ENCODE results near the gene WNK4.
"Not testable (repeated sequence)": the region's sequence is repeated elsewhere in the genome, so short reads cannot be mapped to it uniquely, and the experiment has no call there.

WNK4 gene

GRCh38 chr17:42767512-42767911 is 12.9 kb upstream of the WNK4 start:
- DNase-seq (ENCODE audit: low read depth), result no peak
- TF ChIP-seq, protein P1, sequence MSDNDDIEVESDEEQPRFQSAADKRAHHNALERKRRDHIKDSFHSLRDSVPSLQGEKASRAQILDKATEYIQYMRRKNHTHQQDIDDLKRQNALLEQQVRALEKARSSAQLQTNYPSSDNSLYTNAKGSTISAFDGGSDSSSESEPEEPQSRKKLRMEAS (IDR thresholded peaks at IDR 0.05; ENCODE audit: low read depth, low read length), result no peak
- TF ChIP-seq MYC (IDR thresholded peaks at IDR 0.05; ENCODE audit: low read depth, low read length) (no peak), POLR2A (IDR thresholded peaks at IDR 0.05; ENCODE audit: extremely low read depth, insufficient read length) (no peak)
- TF ChIP-seq, protein P2, sequence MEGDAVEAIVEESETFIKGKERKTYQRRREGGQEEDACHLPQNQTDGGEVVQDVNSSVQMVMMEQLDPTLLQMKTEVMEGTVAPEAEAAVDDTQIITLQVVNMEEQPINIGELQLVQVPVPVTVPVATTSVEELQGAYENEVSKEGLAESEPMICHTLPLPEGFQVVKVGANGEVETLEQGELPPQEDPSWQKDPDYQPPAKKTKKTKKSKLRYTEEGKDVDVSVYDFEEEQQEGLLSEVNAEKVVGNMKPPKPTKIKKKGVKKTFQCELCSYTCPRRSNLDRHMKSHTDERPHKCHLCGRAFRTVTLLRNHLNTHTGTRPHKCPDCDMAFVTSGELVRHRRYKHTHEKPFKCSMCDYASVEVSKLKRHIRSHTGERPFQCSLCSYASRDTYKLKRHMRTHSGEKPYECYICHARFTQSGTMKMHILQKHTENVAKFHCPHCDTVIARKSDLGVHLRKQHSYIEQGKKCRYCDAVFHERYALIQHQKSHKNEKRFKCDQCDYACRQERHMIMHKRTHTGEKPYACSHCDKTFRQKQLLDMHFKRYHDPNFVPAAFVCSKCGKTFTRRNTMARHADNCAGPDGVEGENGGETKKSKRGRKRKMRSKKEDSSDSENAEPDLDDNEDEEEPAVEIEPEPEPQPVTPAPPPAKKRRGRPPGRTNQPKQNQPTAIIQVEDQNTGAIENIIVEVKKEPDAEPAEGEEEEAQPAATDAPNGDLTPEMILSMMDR (IDR thresholded peaks at IDR 0.05; ENCODE audit: low read depth, low read length), result no peak
- no peak overlapping the region for H3K4me3 ChIP-seq (ENCODE audit: low read depth, low read length)

DNA sequence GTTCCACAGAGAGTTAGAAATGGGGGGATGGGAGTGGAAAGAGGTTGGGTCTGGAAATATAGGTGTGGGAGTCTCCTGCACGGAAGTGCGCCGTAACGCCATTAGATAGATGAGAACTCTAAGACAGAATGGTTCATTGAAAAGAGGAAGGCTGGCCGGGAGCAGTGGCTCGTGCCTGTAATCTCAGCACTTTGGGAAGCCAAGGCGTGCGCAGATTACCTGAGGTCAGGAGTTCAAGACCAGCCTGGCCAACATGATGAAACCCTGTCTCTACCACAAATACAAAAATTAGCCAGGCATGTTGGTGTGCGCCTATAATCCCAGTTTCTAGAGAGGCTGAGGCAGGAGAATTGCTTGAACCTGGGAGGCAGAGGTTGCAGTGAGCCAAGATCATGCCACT is 12.4 kb upstream of the WNK4 start:
- DNase-seq (ENCODE audit: low read depth); H3K4me3 ChIP-seq (ENCODE audit: low read depth, low read length): not testable (repeated sequence)

- H3K4me3 ChIP-seq (ENCODE audit: low read depth, low read length); DNase-seq (ENCODE audit: low read depth): not testable (repeated sequence)
These were observed 10.4 kb upstream of the WNK4 start for GRCh38 chr17:42769964-42770363.

DNA sequence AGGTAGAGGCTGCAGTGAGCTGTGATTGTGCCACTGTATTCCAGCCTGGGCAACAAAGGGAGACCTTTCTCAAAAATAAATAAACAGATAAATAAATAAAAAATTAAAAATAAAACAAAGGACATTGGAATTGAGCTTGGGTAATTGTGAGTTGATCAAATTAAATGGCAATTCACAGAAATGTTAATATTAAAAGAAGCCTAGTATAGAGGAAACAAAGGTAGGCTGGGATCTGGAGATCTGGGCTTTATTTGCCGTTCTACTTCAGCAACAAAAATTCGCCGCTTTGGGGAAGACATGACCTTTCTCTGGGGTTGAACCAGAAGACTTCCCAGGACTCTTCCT is 7.5 kb upstream of the WNK4 start:
- no peak for DNase-seq (ENCODE audit: low read depth)
- peak overlapping the region; percentile 92 for H3K4me3 ChIP-seq (ENCODE audit: low read depth, low read length)
- TF ChIP-seq POLR2A (IDR thresholded peaks at IDR 0.05; ENCODE audit: extremely low read depth, insufficient read length) (no peak), MYC (IDR thresholded peaks at IDR 0.05; ENCODE audit: low read depth, low read length) (no peak)
- TF ChIP-seq, protein P2 (IDR thresholded peaks at IDR 0.05; ENCODE audit: low read depth, low read length), result no peak
- TF ChIP-seq, protein P1 (IDR thresholded peaks at IDR 0.05; ENCODE audit: low read depth, low read length), result no peak

DNA sequence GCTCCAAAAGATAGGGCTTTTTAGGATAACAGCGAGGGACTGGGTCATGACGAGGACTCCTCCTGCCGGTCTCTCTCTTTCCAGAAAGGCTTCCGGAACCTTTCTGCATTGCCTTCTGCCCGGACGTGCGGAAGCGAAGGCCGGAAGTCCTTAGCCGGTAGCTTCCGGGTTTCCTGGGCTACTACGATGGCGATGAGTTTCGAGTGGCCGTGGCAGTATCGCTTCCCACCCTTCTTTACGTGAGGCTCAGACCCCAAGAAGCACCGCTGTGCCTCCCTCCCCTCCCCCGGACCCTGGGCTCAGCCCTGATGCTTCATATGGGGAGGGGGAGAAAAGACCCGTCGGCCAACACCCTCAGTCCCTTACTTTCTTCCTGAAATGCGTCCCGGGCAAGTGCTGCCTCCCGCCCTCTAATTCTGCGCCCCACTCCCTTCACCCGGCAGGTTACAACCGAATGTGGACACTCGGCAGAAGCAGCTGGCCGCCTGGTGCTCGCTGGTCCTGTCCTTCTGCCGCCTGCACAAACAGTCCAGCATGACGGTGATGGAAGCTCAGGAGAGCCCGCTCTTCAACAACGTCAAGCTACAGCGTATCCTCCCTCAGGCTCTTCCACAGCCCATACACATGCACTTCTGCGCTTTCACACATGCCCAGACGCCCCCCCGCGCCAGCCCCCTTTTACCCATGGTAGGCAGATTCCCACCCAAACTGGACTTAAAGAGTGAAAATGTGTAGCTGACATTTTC is 6.9 kb upstream of the WNK4 start, which contains the start of gene VPS25:
VPS25 (plus strand) TSS at position 160 of the 746 bp plus-strand sequence; CDS start at position 187, 27 bp downstream.
- TF ChIP-seq MYC (IDR thresholded peaks at IDR 0.05; ENCODE audit: low read depth, low read length) (peak; percentile 64), POLR2A (IDR thresholded peaks at IDR 0.05; ENCODE audit: extremely low read depth, insufficient read length) (peak; percentile 90)
- TF ChIP-seq, protein P2 (IDR thresholded peaks at IDR 0.05; ENCODE audit: low read depth, low read length), result no peak
- TF ChIP-seq, protein P1 (IDR thresholded peaks at IDR 0.05; ENCODE audit: low read depth, low read length), result peak; percentile 29; the same call in 1 of the 2 replicates
- peak within 1 kb of the TSS; percentile 92 for H3K4me3 ChIP-seq (ENCODE audit: low read depth, low read length)
- peak; percentile 84 for DNase-seq (ENCODE audit: low read depth)

DNA sequence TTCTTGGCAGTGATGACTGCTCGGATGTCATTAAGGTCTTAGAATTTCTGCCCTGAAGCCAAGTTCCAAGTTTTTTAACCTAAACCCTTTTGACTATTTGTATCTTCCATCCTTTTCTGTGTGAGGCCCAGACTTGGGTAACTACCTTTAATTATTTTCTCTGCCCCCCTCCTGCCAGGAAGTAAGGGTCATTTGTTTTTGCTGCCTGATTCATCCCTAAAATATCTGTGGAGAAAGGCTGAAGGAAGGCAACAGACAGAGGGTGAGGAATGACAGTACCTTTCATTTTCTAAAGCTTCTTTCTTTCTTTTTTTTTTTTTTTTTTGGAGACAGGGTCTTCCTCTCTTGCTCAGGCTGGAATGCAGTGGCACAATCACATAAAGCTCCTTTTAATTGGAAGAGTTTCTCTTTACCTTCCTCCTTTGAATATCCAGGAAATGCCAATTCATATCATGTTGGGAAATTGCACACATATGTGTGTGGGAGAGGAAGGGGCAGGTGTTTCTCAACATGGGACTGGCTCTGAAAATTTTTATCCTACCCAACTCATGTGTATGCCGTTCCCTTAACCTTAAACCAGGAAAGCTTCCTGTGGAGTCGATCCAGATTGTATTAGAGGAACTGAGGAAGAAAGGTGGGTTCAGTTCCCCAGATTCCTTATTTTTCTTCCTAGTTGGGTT is 6.2 kb upstream of the WNK4 start:
- no peak for DNase-seq (ENCODE audit: low read depth)
- peak overlapping the region; percentile 92 for H3K4me3 ChIP-seq (ENCODE audit: low read depth, low read length)
- no peak for TF ChIP-seq MYC (IDR thresholded peaks at IDR 0.05; ENCODE audit: low read depth, low read length)
- TF ChIP-seq, protein P1 (IDR thresholded peaks at IDR 0.05; ENCODE audit: low read depth, low read length), result no peak
- TF ChIP-seq POLR2A (IDR thresholded peaks at IDR 0.05; ENCODE audit: extremely low read depth, insufficient read length), result no peak
- TF ChIP-seq, protein P2 (IDR thresholded peaks at IDR 0.05; ENCODE audit: low read depth, low read length), result no peak
